ENCODE data around the gene PCDHGA3.
"Not testable (repeated sequence)": the region's sequence is repeated elsewhere in the genome, so short reads cannot be mapped to it uniquely, and the experiment has no call there.

DNA sequence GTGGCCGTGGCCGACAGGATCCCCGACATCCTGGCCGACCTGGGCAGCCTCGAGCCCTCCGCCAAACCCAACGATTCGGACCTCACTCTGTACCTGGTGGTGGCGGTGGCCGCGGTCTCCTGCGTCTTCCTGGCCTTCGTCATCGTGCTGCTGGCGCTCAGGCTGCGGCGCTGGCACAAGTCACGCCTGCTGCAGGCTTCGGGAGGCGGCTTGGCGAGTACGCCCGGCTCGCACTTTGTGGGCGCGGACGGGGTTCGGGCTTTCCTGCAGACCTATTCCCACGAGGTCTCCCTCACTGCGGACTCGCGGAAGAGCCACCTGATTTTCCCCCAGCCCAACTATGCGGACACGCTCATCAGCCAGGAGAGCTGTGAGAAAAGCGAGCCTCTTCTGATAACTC, 2.4 kb downstream of the PCDHGA3 start:
- TF ChIP-seq EP300, POLR2A (IDR thresholded peaks at IDR 0.05): not testable (repeated sequence)
